GM12878 (cell line): ENCODE results near the gene GSG1L. TPM values are rescaled to one million over a fixed set of nuclear protein-coding genes. Genes with fewer than 3 reads are reported as not detected.

Experiments
- CHD1 ChIP-seq: IDR thresholded peaks from 2 replicates; pipeline ENCODE4 v1.6.1; 2012; ENCODE audit warnings: low read depth, low read length, improper control_type of control experiment
- HDGF ChIP-seq: fragments of 450-650 bp; IDR thresholded peaks from 2 replicates; pipeline ENCODE4 v1.6.1; 2016; ENCODE audit warnings: antibody characterized with exemption
- SUZ12 ChIP-seq: fragments of 200-600 bp; sonication (generic); IDR thresholded peaks from one replicate; pipeline ENCODE4 v1.6.1; 2018; ENCODE audit warnings: antibody characterized with exemption, mild to moderate bottlenecking; ENCODE audit not compliant: unreplicated experiment
- ZBTB4 ChIP-seq: fragments of 450-650 bp; formaldehyde crosslinking; IDR thresholded peaks from 2 replicates; pipeline ENCODE4 v1.4.0; 2022; ENCODE audit warnings: mild to moderate bottlenecking, moderate library complexity
- ZNF384 ChIP-seq: IDR thresholded peaks from 2 replicates; pipeline ENCODE4 v1.6.1; 2012; ENCODE audit warnings: low read depth, mild to moderate bottlenecking, low read length, improper control_type of control experiment, borderline replicate concordance
- ZNF687 ChIP-seq: fragments of 450-650 bp; IDR thresholded peaks from 2 replicates; pipeline ENCODE4 v1.6.1; 2017; ENCODE audit warnings: mild to moderate bottlenecking, moderate library complexity
- polyA plus RNA-seq, 11 experiments: library from polyadenylated mRNA; depleted of rRNA in 4 of 11; unstranded in 6 of 11; stranded (reverse) in 5 of 11; fragments of >200 nt; fragmentation: Nextera tagmentation in 4 of 11; fragmentation: Illumina TruSeq in 1 of 11; extraction: Ambion mirVana in 4 of 11; extraction: Trizol in 1 of 11; gene quantifications; 1 replicate in 1 of 11; 2 replicates in 10 of 11; pipeline versions ENCODE4 v1.2.1 to v1.2.3, GENCODE V29; 2011 to 2016; ENCODE audit warnings: inconsistent platforms in 2 of 11, missing spikeins in 2 of 11, low read depth in 1 of 11
- total RNA-seq, 4 experiments: library from RNA; depleted of rRNA in 3 of 4; stranded (reverse); fragments of >200 nt in 3 of 4; fragmentation: Illumina TruSeq in 1 of 4; extraction: Trizol in 1 of 4; gene quantifications; 2 replicates each; pipeline versions ENCODE4 v1.2.1 to v1.2.3, GENCODE V29; 2013 to 2021
- TF ChIP-seq, protein P1 (sequence below): IDR thresholded peaks from 2 replicates; pipeline ENCODE4 v1.6.1; 2012; ENCODE audit warnings: low read depth, low read length, improper control_type of control experiment
- TF ChIP-seq, protein P2 (sequence below): IDR thresholded peaks from 2 replicates; pipeline ENCODE4 v1.6.1; 2012; ENCODE audit warnings: improper control_type of control experiment, low read depth, low read length; ENCODE audit not compliant: insufficient replicate concordance

Gene GSG1L
- total and polyA plus RNA-seq, 10 of the 15 experiments (the other 5 are each of a cell fraction or from before 2014, with no cell fraction given) = not detected

DNA sequence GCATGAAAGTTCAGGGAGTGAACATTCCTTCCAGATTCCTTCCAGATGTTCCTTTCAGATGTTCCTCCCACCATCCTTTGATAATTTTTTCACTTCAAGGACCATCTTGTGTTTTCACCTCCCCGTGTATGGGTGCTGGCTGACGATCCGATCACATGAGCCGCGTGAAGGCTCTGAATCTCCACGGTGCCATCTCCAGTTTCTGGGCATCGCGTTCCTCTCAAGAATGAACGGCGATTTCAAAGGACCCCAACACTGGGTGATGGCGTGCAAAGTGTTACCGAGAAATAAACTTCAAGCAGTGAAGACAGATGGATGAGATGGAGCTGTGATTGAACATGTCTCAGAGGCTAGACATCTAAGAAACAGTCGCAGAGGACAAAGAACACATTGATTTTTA is 245.3 kb downstream of the GSG1L start (continued):
- TF ChIP-seq HDGF (no peak), SUZ12 (no peak), ZBTB4 (CRISPR knock-in tag) (no peak), ZNF687 (no peak), CHD1 (no peak), ZNF384 (no peak)
- TF ChIP-seq, protein P1, sequence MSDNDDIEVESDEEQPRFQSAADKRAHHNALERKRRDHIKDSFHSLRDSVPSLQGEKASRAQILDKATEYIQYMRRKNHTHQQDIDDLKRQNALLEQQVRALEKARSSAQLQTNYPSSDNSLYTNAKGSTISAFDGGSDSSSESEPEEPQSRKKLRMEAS = no peak
- TF ChIP-seq, protein P2, sequence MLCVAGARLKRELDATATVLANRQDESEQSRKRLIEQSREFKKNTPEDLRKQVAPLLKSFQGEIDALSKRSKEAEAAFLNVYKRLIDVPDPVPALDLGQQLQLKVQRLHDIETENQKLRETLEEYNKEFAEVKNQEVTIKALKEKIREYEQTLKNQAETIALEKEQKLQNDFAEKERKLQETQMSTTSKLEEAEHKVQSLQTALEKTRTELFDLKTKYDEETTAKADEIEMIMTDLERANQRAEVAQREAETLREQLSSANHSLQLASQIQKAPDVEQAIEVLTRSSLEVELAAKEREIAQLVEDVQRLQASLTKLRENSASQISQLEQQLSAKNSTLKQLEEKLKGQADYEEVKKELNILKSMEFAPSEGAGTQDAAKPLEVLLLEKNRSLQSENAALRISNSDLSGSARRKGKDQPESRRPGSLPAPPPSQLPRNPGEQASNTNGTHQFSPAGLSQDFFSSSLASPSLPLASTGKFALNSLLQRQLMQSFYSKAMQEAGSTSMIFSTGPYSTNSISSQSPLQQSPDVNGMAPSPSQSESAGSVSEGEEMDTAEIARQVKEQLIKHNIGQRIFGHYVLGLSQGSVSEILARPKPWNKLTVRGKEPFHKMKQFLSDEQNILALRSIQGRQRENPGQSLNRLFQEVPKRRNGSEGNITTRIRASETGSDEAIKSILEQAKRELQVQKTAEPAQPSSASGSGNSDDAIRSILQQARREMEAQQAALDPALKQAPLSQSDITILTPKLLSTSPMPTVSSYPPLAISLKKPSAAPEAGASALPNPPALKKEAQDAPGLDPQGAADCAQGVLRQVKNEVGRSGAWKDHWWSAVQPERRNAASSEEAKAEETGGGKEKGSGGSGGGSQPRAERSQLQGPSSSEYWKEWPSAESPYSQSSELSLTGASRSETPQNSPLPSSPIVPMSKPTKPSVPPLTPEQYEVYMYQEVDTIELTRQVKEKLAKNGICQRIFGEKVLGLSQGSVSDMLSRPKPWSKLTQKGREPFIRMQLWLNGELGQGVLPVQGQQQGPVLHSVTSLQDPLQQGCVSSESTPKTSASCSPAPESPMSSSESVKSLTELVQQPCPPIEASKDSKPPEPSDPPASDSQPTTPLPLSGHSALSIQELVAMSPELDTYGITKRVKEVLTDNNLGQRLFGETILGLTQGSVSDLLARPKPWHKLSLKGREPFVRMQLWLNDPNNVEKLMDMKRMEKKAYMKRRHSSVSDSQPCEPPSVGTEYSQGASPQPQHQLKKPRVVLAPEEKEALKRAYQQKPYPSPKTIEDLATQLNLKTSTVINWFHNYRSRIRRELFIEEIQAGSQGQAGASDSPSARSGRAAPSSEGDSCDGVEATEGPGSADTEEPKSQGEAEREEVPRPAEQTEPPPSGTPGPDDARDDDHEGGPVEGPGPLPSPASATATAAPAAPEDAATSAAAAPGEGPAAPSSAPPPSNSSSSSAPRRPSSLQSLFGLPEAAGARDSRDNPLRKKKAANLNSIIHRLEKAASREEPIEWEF = no peak
